Measurements from ENCODE around the gene FGF14. TPM values are rescaled to one million over a fixed set of nuclear protein-coding genes. Genes with fewer than 3 reads are reported as not detected.
A peak's percentile ranks its signal among the peaks of the same experiment; 100 is the strongest.

Gene FGF14
- total RNA-seq, 1 donor from 2014 or later = 0.23 TPM

DNA sequence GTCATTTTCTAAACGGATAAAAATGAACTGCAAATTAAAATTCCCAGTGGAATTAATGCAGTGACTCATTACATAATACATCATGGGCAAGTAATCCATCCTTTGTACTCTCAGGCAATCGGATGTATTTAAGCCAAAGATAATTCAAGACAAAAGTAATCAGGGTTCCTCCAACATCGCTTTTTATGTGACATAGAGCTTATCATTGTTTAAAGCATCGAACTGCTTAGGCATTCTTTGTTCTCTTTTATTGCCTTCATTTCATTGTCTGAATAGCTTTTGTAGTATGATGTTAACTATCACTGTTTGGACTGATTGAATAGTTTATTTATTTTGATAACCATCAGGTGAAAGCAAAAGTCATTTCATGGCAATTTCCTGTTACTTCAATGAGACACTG, 740.0 kb downstream of the FGF14 start:
- no peaks in the 10 kb centered on the region for H3K79me2 ChIP-seq (ENCODE audit: insufficient read depth, low read length)
- TF ChIP-seq, protein P1, sequence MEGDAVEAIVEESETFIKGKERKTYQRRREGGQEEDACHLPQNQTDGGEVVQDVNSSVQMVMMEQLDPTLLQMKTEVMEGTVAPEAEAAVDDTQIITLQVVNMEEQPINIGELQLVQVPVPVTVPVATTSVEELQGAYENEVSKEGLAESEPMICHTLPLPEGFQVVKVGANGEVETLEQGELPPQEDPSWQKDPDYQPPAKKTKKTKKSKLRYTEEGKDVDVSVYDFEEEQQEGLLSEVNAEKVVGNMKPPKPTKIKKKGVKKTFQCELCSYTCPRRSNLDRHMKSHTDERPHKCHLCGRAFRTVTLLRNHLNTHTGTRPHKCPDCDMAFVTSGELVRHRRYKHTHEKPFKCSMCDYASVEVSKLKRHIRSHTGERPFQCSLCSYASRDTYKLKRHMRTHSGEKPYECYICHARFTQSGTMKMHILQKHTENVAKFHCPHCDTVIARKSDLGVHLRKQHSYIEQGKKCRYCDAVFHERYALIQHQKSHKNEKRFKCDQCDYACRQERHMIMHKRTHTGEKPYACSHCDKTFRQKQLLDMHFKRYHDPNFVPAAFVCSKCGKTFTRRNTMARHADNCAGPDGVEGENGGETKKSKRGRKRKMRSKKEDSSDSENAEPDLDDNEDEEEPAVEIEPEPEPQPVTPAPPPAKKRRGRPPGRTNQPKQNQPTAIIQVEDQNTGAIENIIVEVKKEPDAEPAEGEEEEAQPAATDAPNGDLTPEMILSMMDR (IDR thresholded peaks at IDR 0.05; ENCODE audit: insufficient read depth, low read depth, low read length) = no peak
- TF ChIP-seq EZH2 (IDR thresholded peaks at IDR 0.05; ENCODE audit: insufficient read depth, low read length) = no peak
- H3K9me3 Mint-ChIP-seq (ENCODE audit: unreplicated experiment) = no peaks in the 10 kb centered on the region
- no peaks in the 10 kb centered on the region for H3K9me3 ChIP-seq (ENCODE audit: insufficient read depth, low read depth, low read length)
- no peak overlapping the region for H3K27ac ChIP-seq (ENCODE audit: low read depth, low read length)
- no peak overlapping the region for H3K4me3 Mint-ChIP-seq (ENCODE audit: unreplicated experiment)
- no peak overlapping the region for H2AFZ ChIP-seq (ENCODE audit: low read depth, low read length)
- H3K27ac Mint-ChIP-seq (ENCODE audit: unreplicated experiment) = no peak overlapping the region
- H3K27me3 Mint-ChIP-seq (ENCODE audit: low read depth, unreplicated experiment) = no peaks in the 10 kb centered on the region
- H3K36me3 Mint-ChIP-seq (ENCODE audit: low read depth, unreplicated experiment) = no peaks in the 10 kb centered on the region
- no peaks in the 10 kb centered on the region for H3K36me3 ChIP-seq (ENCODE audit: insufficient read depth, low read length)
- H3K4me1 Mint-ChIP-seq (ENCODE audit: low read depth, unreplicated experiment) = no peaks in the 10 kb centered on the region
- H3K4me3 ChIP-seq (ENCODE audit: insufficient read depth, low read depth, low read length) = no peak overlapping the region
- no peaks in the 10 kb centered on the region for H3K4me1 ChIP-seq (ENCODE audit: insufficient read depth, low read length)
- H3K9ac ChIP-seq (ENCODE audit: low read length) = no peak overlapping the region
- no peaks in the 10 kb centered on the region for H4K20me1 ChIP-seq (ENCODE audit: insufficient read depth, low read length)
- DNase-seq (ENCODE audit: low read depth) (peak; percentile 21), FAIRE-seq (peak; percentile 29)
- H3K4me2 ChIP-seq (ENCODE audit: low read length) = no peak overlapping the region
- H3K27me3 ChIP-seq (ENCODE audit: insufficient read depth, low read length) = no peaks in the 10 kb centered on the region

Small RNAs within 50 kb of the gene (microRNA-seq; reads per million reads assigned to microRNA genes)
- gene MIR2681 = not detected
- not detected for gene MIR4705

Other genes with a start within 250 kb of the FGF14 start
- 36.5 and 37.6 TPM in 2 replicates for gene TPP2, start 194.9 kb upstream of the FGF14 start, total RNA-seq

Data from astrocyte (in vitro differentiated cells and primary cell).